NCI-H1930 (cell line): ENCODE results near the gene NGB.
"Not testable (repeated sequence)": the region's sequence is repeated elsewhere in the genome, so short reads cannot be mapped to it uniquely, and the experiment has no call there.

Source experiments
- DNase-seq, 2 experiments: peaks; one replicate each; lab custom pipeline; 2025; lab: John Stamatoyannopoulos, UW

Gene NGB

DNA sequence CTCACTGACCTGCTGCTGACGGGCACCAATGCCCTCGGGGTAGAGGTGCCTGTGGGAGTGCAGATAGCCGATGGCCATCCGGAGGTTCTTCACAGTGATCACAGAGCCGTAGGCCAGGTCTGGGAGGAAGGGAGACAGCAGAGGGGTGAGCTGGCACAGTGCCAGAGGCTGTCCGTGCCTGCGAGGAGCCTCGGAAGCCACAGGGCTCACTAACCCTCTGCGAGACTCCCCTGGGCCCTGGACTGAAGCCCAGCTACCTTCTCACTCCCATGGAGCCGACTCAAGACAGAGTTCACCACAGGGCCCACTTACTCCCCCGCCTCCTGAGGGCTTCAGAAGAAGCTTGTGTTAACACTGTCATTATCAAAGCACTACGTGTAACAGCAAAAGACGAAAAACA is 25.1 kb upstream of the NGB start:
- no peak for DNase-seq

DNA sequence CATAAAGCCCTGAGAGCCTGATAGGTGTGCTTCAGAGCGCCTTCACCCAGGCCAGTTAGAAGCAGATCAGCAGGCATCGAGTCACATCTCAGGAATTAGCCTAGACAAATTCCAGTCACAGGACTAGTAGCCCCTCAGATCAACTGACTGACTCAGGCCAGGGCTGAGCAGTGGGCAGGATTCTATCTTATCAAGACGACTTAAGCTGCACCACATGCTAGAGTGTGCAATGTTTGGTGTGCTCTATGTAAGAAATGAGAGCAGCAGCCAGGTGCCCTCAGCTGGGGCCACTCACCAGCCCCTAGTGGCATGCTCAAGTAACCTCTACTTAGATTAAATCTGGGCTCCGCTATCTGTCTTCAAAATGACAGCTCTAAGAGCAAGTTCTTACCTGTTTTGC is 19.7 kb upstream of the NGB start:
- no peak for DNase-seq

DNA sequence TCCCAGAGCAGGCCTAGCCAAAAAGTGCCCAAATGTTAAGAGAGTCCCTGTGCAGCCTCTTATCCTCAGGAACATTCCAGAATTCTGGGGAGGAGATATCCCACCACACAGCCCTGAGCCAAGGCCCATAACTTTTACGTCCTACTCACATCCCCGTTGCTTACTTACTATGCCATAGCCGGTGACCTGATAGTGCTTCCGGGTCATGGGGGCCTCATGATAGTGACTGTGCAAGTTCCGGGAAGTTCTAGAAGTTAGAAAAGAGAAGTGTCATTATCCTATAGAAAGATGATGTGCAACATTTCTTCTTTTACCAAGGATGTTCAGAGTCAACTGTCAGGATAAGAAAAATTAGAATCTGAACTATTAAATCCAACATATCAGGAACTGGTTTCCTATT is 15.6 kb upstream of the NGB start:
- DNase-seq, result no peak

DNA sequence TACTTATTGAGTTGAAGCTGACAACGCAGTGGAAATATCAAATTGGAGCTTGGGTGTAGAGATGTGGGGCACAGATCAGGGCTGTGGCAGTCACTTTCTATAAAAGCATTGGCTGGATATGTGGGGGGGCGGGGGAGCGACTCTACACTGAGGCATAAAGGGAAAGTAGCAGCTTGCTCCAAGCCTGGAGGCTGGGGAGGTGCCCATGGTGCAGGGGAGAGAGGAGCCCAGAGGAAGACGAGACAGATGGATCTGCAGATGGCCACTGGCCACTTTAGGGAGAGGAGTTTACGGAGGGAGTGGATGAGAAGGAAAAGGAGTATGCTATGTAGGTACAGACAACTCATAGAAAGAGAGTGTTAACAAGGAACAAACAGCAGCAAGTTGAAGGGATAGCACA is 13.5 kb upstream of the NGB start:
- DNase-seq, result no peak

DNA sequence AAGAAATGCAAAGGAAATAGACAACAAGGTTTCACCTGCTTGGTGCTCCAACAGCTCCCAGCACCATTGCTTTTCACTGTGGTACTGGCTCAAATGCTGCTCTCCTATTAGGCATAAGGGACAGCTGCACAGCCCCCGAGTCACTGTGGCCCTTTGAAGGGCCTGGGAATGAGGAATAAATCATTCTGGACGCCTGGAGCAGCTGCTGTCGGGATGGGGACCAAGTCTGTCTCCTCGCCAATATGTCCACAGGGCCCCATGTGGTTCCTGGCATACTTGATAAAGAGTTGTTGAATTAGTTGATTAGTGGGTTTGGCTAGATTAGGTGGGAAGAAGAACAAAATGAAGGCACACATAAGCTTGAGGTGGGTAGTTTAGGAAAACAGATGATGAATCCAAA is 13.1 kb upstream of the NGB start:
- no peak for DNase-seq

DNA sequence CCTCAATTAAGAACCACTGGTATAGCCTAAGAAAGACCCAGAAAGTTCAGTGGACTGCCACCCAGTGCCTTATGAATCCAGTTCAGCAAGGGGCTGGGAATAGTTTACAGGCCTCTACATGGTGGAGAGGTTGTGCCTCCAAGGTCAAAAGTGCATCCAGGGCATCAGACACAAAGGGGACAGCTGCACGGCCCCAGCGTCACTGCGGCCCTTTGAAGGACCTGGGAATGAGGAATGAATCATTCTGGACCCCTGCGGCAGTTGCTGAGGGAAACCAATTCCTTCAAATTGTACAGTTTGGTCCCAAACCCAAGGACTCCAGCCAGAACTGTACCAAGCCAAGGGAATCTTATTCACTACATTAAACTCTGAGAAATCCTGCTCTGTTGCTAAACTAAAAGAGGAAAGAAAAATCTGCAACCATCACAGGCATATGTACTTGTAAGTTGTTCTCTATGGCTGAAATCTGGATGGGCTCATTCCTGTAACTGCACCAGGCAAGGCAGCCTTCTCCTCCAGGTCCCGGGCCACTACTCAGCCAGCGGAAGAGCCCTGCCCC is 10.9 kb upstream of the NGB start:
- DNase-seq, result no peak

DNA sequence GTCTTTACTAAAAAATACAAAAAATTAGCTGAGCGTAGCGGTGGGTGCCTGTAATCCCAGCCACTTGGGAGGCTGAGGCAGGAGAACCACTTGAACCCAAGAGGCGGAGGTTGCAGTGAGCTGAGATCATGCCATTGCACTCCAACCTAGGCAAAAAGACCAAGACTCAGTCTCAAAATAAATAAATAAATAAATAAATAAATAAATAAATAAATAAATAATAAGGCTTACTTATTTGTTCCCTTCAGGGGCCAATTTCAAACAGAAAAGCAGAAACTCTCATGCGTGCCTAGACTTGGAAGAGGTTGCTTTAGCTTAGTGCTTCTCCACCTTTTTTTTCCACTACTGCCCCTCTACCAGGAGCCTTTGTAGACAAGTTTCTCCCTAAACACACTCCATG is 9.9 kb upstream of the NGB start:
- not testable (repeated sequence) for DNase-seq

DNA sequence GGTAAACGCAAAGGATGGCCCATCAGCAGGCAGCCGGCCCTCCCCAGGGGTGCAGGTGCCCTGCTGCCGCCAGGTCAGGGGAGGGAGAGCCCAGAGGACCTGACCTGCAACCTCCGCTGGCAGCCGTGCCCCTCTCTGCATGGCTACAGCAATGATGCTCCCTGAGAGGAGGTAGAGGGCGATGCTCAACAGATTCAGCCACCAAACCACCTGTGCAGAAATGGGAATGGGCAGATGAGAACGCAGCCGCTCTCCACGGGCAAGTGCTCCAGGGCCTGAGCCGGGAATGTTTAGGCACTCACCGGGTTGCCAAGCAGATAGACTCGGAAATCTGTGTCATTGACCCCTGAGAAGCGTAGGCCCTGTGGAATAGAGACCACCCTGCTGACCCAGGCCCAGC is 8.7 kb upstream of the NGB start:
- no peak for DNase-seq

DNA sequence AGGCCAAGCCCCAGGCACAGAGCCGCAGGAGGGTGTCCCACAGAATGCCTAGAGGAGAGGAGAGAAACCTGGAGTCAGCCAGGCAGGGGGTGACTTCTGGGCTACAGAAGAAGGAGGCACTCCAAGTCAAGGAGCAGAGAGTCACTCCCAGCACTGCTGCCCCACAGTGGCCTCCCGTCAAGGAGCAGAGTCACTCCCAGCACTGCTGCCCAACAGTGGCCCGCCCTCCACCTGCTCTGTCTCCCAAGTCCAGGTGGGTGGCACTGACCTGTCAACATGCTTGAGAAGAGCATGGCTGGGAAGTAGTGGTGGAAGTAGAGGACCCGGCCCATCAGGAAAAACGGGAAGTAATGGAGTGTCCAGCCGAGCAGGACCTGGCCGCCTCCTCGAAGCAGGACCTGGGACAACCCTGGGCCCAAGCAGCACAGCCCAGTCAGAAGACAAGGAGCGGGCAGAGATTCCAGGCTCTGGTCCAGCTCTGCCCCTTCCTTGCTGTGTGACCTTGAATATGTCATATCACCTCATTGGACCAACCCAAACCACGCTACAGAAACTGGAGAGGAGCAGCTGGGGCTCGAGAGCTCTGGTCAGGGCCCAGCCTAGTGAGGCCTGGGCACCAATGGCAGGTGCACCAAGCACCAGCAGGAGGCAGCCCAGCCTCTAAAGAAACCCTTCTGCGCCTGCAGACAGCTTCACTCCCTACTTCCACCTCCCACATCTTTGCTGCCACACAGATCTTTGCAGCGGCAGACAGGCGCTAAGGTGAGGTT is 7.6 kb upstream of the NGB start:
- DNase-seq, result no peak

DNA sequence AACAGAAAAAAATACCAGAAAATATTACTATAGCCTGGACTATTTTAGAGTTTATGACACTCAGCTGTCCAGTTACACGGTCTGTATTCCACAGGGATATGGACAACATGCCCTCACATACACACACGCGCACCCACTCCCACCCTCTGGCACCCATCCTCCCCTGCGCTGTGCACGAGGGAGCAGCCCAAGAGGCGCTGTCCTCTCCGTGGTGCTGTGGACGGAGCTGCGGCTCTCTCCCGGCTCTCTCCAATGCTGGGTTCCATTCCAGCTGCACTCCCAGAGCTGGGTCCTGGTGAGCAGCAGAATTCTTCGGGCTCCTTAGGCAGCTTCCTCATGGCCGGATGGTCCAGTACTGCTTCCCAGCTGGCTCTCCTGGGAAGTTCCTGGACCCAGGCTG is 6.0 kb upstream of the NGB start:
- no peak for DNase-seq

DNA sequence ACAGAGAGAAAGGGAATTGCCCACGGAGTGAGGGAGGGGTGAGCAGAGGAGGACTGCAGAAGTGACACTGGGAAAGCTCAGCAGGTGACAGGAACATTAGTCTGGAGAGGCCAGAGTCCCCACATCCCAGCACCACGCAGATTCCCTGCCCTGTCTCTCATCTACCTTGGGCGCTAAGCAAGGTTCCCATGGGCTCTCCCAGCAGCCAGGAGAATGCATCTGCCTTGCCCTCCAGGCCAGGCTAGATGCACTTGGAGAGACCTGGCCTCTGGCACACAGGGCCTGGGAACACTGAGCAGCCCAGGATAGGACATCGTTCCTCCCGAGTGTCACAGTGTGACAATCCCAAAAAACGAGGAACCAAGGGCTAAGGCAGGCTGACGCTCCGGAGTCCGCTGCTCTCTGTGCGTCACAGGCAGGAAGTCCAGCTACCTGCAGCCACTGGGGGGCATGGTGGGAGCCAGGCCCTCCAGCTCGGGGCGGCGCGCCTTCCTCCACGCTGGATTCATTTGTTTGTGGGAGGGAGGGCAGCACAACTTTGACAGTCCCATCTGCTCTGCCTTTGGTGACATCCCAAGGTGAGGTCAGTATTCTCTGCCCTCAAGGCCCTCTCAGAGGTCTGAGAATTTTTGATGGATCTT is 5.4 kb upstream of the NGB start:
- no peak for DNase-seq

DNA sequence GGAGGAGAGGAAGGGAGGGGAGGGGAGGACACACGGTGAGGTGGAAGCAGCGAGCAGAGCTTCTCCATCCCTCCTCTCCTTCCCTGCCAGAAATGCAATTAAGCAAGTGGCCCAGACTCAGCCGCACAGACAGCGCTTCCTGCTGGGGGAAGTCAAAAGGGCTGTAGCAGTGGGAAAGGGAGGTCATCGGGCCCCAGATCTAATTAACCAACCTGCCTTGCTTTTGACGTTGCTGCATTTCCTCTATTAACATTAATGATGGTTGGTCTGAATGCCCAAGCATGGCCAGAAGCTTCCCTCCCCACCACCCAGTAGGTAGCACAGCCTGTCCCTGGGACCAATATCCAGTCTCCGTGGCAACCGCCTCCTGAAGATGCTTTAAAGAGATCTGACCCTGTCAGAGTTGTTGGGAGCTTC is 4.6 kb upstream of the NGB start:
- no peak for DNase-seq

DNA sequence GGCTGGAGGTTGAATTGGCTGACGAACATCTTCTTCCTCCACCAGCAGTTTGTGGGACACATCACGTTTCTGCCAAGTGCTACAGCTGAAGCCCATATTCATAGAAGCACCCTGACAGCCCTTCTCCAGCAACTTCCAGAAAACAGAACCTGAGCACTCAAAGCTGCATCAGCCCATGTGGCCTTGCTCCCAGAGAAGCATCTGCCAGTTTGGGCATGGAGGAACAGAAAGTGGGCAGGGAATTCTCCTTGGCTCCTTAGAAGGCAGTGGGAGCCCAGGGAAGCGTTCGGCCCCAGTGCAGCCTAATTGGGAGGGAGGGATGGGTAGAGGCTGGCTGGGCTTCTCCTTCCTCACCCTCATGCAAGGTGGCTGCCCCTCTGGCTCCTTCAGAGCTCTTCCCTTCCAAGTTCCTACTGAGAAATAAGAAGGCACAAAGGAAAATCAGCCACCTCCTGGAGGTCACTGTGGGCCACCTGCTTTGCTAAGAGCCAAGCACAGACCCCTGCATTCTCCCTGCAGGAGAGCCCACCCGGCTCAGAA is 4.1 kb upstream of the NGB start:
- DNase-seq, result no peak

DNA sequence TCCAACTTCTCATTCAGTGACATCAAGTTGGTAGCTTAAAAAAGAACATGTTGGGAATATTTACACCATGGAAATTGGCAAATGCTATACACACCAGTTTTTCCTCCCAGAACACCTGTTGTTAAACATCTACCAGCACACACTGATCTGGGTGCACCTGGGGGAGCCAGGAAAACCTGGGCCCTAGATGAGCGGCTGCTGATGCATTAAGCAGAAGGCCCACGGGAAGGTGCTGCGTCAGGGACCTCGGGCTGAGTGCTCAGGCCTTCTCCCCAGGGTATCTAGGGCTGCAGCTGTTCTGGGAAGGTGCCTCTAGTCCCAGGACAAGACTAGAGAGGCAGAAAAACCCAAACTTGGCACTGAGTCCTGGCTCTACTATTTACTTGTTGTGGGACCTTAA is 2.8 kb upstream of the NGB start:
- DNase-seq, result no peak

DNA sequence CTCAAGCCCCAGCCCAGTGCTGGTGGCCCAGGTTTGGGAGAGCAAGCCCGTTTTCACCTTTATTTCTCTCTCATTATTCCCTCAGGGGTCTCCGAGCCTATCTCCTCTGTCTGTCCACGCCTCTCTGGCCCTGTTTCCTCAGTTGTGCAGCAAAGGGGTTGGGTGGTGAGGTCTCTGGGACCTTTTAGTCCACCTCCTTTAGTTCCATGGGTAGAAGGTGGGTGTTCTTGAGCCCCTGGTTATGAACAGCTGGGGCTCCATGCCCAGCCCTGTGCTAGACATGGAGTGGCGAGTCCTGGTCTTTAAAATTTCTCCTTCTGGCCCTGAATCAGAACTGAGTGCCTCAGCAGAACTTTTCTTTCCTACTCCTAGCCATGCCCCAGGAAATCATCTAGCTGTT is 1.3 kb upstream of the NGB start:
- no peak for DNase-seq

DNA sequence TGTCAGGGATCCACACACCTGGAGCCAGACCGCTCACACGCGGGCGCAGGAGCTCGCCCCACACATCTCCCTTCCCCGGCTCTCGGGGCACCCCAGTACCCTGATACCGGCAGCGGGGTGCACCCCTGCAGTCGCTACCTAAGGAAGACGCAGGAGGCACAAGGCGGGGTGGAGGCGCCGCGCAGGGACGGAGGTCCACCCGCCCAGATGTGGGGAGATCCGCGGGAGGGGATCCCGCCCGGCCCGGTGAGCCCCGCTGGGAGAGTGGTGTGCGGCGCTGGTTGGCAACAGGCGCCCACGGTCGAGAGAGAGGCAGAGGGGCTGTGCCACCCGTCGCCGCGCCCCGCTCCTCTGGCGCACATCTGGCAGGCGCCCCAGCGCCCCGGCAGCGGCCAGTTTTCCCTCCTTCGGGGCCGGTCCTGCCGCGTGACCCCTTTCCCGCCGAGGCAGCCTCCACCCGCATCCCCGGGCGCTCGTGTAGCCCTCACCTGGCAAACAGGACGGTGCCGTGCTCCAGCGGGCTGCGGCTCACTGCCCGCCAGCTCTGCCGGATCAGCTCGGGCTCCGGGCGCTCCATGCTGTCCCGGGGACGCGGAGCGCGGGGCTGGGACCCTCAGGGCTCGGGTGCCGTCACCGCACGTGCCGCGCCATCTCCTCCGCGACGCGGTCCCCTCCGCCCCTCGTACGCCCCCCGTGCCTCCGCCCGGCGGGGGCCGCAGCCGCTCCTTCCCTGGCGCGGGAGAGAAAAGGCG is 469 bp downstream of the NGB start:
- no peak for DNase-seq

DNA sequence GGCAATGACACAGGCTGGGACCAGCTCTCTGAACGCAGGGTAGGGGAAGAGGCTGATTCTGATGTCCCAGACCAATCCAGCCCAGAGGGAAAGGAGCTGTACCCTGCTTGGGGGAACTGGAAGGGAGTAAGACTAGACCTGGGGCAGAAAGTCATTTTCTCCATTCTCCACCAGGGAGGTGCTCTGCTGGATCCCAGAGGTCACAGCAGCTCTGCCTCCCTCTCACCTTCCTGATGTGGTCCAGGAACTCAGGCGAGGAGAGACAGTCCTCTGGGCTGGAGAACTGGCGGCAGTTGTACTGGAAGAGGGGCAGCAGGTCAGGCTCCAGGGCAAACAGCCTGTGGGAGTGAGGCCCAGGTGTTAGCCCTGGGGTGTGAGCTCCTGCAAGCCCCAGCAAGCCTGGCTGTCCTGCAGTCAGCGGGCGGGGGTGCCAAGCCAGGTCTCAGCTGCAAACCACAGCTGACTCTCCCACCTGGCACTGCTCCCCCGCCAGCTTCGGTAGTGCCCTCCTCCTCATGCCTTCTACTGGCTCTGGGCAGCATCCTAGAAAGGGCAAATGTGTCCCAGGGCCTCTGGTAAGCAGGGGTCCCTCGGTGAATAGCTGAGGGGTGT is 1.9 kb downstream of the NGB start:
- no peak for DNase-seq

DNA sequence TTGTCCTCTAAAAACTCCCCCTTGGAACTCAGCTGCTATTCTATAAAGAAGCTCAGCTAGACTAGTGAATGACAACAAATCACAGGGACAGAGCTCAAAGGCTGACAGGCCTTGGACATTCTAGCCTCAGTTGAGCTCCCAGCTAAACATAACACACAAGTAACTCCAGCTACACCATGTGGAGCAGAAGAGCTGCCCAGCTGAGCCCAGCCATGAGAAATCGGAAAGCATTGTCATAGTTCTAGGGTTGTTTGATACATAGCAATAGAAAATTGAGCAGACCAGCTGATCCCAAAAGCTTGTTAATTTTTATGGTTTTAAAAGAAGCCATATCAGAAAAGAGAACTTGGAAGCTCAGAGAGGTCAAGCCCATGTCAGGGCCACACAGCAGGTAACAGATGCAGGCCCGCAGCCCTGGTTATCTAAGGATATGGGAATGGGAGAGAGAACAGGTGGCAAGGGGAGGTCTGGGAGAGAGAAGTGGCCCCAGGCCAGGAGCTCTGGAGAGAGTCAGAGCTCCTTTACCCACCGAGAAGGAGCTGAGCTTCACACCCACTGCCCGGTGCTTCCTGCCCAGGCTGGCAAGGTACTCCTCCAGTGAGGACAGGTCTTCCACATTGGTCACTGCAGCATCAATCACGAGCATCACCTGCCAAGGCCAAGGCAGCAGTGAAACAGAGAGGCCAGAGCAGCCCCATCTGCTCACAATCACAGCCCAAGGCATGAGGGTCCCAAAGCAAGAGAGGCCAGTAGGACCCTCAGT is 2.9 kb downstream of the NGB start:
- DNase-seq, result no peak

DNA sequence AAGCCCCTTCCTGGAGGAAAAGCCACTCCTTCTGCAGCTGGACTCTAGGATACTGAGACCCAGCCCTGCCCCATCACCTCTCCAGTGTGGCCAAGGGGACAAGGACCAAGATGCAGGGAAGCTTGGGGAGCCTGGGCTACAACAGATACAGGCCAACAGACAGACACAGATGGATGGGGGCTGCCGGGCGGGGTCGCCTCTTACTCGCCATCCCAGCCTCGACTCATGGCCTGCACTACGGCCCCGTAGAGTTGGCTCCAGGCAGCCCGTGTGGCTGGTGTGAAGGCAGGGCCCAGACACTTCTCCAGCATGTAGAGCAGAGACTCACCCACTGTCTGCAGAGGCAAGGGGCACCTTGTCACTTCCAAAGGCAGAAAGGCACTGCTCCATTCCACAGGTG is 4.7 kb downstream of the NGB start:
- DNase-seq, result no peak

DNA sequence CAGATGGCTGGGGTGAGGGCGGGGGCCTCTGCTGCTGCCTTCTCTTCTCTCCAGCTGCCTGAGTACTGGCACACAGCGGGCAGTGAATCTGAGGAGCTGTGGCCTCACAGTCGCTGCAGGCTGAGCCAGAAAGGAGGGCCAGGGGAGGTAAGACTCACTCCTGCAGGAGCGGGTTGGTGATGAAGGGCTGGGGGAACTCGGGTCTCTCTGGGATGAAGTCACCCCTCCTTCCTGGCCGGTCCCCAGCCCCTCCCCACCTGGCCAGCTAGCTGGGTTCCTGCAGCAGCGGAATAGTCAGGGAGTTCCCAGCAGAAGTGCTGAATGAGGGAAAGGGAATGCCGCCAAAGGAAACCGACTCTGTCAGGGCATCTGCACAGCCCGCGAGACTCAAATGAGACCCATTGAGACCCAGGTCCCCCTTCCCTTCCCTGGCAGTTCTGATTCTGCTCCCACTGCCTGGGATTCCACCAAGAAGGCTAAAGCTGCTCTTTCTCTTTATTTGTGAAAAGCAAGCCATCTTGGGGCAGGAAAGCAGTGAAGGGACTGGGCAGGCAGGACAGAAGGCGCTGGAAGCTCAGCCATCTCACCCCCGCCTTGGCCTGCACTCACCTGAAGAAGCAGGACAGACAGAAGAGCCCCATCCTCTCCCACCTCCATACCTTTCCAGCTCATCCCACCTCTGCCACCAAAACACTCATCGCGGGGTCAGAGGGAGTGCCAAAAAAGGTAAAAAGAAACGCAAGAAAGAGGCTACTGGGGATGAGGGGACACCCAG is 5.3 kb downstream of the NGB start:
- no peak for DNase-seq

DNA sequence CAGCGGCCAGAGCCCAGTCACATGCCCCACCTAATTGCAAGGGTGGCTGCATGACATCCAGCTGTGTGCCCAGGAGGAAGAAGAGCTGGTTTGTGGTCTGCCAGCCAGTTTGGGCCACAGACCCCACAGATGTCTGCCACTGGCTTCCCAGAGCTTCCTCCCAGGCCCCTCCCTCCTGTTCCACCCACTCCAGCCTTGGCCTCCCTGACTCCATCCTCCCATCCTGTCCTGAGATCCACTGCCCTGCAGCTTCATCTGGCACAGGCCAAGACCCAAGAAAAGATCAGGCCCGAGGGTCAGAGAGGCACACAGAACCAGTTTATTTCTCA is 5.9 kb downstream of the NGB start:
- no peak for DNase-seq
